ENCODE measurements around the gene SPAG9.
A peak's percentile ranks its signal among the peaks of the same experiment; 100 is the strongest.

SPAG9 gene

GRCh38 chr17:51120739-51121619 lies at the start of gene SPAG9:
Gene SPAG9, minus strand, starts transcription at chr17:51120868. Its CDS starts 212 bp downstream, at chr17:51120656.
- peak within 1 kb of the TSS; percentile 95 for H3K27ac ChIP-seq (ENCODE audit: extremely low read depth, low read depth, low read length)
- POLR2A ChIA-PET, result interaction anchor here (0.6 to 2.7 kb wide), 14 partner anchors 9 to 338 kb away, joined by 3 to 23 read pairs (median 4); partner anchors contain the start of genes NME1, NME2 and TOB1
- no peaks in the 10 kb centered on the region; a peak in 1 of 3 replicates for H3K36me3 ChIP-seq (ENCODE audit: control insufficient read depth in 2 of 2, insufficient read depth in 1 of 2, low read length in 2 of 2)
- H3K9me3 ChIP-seq (ENCODE audit: control insufficient read depth, insufficient read depth, low read depth, low read length), result no peaks in the 10 kb centered on the region
- peak within 1 kb of the TSS; percentile 96 for H3K4me3 ChIP-seq (ENCODE audit: low read depth, low read length)
- peaks cover 14% of the 10 kb centered on the region for H3K4me1 ChIP-seq (ENCODE audit: control insufficient read depth, insufficient read depth, low read length)
- CTCF ChIA-PET, result interaction anchor here (1.1 to 1.8 kb wide), 3 partner anchors 32 to 120 kb away, joined by 4 to 9 read pairs (median 4); partner anchors contain the start of gene NME1
- no peak for TF ChIP-seq ZNF174 (tag by site-specific recombination; IDR thresholded peaks at IDR 0.05)
- TF ChIP-seq ZNF488 (tag by site-specific recombination; IDR thresholded peaks at IDR 0.05), result no peak
- no peak for TF ChIP-seq ZNF600 (tag by site-specific recombination; IDR thresholded peaks at IDR 0.05)
- TF ChIP-seq GLI2 (tag by site-specific recombination; IDR thresholded peaks at IDR 0.05; ENCODE audit: borderline replicate concordance, low read depth), result no peak
- TF ChIP-seq ZNF549 (tag by site-specific recombination; IDR thresholded peaks at IDR 0.05), result no peak
- TF ChIP-seq ZNF513 (tag by site-specific recombination; IDR thresholded peaks at IDR 0.05), result no peak
- TF ChIP-seq ZEB2 (tag by site-specific recombination; IDR thresholded peaks at IDR 0.05), result peak; percentile 85
- peak; percentile 98 for TF ChIP-seq ZNF341 (tag by site-specific recombination; IDR thresholded peaks at IDR 0.05; ENCODE audit: low read depth)
- TF ChIP-seq HOXC10 (CRISPR knock-in tag; IDR thresholded peaks at IDR 0.05), result 0 out of 2 replicates have a peak, but pooled peaks have one; percentile 64
- no peak for TF ChIP-seq TCF7L2 (IDR thresholded peaks at IDR 0.05; ENCODE audit: borderline replicate concordance, low read depth, low read length)
- TF ChIP-seq ZNF302 (tag by site-specific recombination; IDR thresholded peaks at IDR 0.05; ENCODE audit: low read depth), result no peak
- TF ChIP-seq ZNF544 (tag by site-specific recombination; IDR thresholded peaks at IDR 0.05), result no peak
- TF ChIP-seq ZBTB48 (tag by site-specific recombination; IDR thresholded peaks at IDR 0.05), result no peak
- 0 out of 2 replicates have a peak, but pooled peaks have one; percentile 4 for TF ChIP-seq ZNF146 (tag by site-specific recombination; IDR thresholded peaks at IDR 0.05)
- TF ChIP-seq ZNF585B (tag by site-specific recombination; IDR thresholded peaks at IDR 0.05), result no peak
- no peak for TF ChIP-seq ZNF19 (tag by site-specific recombination; IDR thresholded peaks at IDR 0.05; ENCODE audit: low read depth)
- TF ChIP-seq, protein P1, sequence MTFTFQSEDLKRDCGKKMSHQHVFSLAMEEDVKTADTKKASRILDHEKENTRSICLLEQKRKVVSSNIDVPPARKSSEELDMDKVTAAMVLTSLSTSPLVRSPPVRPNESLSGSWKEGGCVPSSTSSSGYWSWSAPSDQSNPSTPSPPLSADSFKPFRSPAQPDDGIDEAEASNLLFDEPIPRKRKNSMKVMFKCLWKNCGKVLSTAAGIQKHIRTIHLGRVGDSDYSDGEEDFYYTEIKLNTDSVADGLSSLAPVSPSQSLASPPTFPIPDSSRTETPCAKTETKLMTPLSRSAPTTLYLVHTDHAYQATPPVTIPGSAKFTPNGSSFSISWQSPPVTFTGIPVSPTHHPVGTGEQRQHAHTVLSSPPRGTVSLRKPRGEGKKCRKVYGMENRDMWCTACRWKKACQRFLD (tag by site-specific recombination; IDR thresholded peaks at IDR 0.05), result no peak
- peak; percentile 83 for TF ChIP-seq KLF17 (tag by site-specific recombination; IDR thresholded peaks at IDR 0.05)
- TF ChIP-seq RBAK (tag by site-specific recombination; IDR thresholded peaks at IDR 0.05), result no peak
- peak; percentile 49; the same call in 1 of the 2 replicates for TF ChIP-seq INSM2 (tag by site-specific recombination; IDR thresholded peaks at IDR 0.05)
- no peak for TF ChIP-seq ZNF114 (tag by site-specific recombination; IDR thresholded peaks at IDR 0.05)
- TF ChIP-seq, protein P2, sequence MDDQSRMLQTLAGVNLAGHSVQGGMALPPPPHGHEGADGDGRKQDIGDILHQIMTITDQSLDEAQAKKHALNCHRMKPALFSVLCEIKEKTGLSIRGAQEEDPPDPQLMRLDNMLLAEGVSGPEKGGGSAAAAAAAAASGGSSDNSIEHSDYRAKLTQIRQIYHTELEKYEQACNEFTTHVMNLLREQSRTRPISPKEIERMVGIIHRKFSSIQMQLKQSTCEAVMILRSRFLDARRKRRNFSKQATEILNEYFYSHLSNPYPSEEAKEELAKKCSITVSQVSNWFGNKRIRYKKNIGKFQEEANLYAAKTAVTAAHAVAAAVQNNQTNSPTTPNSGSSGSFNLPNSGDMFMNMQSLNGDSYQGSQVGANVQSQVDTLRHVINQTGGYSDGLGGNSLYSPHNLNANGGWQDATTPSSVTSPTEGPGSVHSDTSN (CRISPR knock-in tag; IDR thresholded peaks at IDR 0.05), result no peak
- TF ChIP-seq ZNF785 (tag by site-specific recombination; IDR thresholded peaks at IDR 0.05), result no peak
- TF ChIP-seq, protein P3, sequence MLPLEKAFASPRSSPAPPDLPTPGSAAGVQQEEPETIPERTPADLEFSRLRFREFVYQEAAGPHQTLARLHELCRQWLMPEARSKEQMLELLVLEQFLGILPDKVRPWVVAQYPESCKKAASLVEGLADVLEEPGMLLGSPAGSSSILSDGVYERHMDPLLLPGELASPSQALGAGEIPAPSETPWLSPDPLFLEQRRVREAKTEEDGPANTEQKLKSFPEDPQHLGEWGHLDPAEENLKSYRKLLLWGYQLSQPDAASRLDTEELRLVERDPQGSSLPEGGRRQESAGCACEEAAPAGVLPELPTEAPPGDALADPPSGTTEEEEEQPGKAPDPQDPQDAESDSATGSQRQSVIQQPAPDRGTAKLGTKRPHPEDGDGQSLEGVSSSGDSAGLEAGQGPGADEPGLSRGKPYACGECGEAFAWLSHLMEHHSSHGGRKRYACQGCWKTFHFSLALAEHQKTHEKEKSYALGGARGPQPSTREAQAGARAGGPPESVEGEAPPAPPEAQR (tag by site-specific recombination; IDR thresholded peaks at IDR 0.05), result no peak
- TF ChIP-seq ZNF10 (tag by site-specific recombination; IDR thresholded peaks at IDR 0.05), result no peak
- TF ChIP-seq BCL11A (tag by site-specific recombination; IDR thresholded peaks at IDR 0.05; ENCODE audit: low read depth), result no peak
- TF ChIP-seq ZNF621 (tag by site-specific recombination; IDR thresholded peaks at IDR 0.05), result no peak
